Measurements from ENCODE around the gene MTURN.

The MTURN gene

DNA sequence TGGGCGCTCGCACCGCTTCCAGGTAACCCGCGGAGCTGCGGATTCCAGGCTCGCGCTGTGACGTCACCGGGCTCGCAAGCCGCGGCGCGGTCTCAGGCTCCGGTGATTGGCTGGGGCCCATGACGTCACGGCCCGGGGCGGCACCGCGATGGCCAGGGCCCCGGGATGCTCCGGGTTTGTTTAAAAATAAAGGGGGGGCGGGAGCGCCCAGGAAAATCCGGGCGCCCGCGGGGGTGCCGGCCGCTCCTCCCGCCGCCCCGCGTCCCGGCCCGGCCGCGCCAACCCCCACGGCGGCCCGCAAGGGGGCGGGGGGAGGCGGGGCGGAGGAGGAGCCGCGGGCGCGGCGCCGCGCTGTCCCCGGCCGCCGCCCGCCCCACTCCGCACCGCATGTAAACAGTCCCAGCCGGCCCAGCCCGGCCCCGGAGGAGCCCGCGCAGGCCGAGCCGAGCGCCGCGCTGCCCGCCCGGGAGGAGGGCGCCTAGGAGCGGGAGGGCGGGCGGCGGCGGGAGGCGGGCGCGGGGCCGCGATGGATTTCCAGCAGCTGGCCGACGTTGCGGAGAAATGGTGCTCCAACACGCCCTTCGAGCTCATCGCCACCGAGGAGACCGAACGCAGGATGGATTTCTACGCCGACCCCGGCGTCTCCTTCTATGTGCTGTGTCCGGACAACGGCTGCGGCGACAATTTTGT, at the start of gene MTURN:
Gene MTURN, plus strand, starts transcription at position 376 of the 690 bp plus-strand sequence. Its CDS starts 151 bp downstream, at position 527.
- no peak for TF ChIP-seq EP300 (IDR thresholded peaks at IDR 0.05; ENCODE audit: borderline replicate concordance)
- TF ChIP-seq, protein P1, sequence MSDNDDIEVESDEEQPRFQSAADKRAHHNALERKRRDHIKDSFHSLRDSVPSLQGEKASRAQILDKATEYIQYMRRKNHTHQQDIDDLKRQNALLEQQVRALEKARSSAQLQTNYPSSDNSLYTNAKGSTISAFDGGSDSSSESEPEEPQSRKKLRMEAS (IDR thresholded peaks at IDR 0.05), result peak; percentile 15; the same call in 1 of the 2 replicates
- peak; percentile 53; the same call in 1 of the 2 replicates for TF ChIP-seq TEAD4 (IDR thresholded peaks at IDR 0.05)
- peak; percentile 93 for TF ChIP-seq CREB1 (IDR thresholded peaks at IDR 0.05; ENCODE audit: low read depth)

DNA sequence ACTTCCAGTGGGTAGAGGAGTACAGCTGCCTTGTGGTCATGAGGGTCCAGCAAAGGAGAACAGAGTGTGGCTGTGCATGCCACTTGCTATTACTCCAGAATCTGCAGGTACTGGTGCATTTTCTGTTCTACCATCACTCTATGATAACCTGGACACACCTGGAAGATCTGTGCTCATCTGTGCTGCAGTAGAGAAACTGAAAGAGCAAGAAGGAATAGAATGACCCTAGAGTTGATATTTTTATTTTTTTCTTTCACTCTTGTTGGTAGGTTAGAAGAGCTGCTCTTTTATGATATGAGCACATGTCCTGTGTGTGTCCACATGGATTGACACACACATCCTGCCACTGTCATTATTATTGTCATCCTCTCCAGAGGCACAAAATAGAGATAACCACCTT, 48.3 kb upstream of the MTURN start:
- TF ChIP-seq TCF12 (IDR thresholded peaks at IDR 0.05; ENCODE audit: low read depth) (no peak), CEBPB (IDR thresholded peaks at IDR 0.05) (no peak), YY1 (IDR thresholded peaks at IDR 0.05; ENCODE audit: low read depth) (no peak), RAD21 (IDR thresholded peaks at IDR 0.05; ENCODE audit: low read depth) (no peak), FOXM1 (IDR thresholded peaks at IDR 0.05; ENCODE audit: borderline replicate concordance, low read depth) (no peak), EGR1 (IDR thresholded peaks at IDR 0.05) (no peak)
- TF ChIP-seq, protein P2, sequence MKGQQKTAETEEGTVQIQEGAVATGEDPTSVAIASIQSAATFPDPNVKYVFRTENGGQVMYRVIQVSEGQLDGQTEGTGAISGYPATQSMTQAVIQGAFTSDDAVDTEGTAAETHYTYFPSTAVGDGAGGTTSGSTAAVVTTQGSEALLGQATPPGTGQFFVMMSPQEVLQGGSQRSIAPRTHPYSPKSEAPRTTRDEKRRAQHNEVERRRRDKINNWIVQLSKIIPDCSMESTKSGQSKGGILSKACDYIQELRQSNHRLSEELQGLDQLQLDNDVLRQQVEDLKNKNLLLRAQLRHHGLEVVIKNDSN (IDR thresholded peaks at IDR 0.05), result no peak

DNA sequence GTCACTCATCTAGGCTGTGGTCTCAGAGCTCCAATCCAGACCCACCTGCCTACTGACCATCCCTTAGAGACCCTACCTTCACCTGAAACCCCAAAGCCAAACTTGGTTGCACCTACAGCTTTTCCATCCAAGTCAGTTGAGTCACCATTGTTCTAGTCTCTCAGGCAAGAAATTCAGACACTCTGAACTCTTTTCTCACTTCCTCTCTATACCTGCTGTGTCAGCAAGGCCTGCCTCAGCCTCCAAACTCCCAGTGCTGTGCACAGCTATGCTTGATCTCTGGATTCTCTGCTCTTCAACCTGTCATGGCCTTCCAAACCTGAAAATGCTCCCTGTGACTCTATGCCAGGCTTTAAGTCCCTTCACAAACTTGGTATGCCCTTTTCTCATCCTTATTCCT, 47.4 kb upstream of the MTURN start:
- TF ChIP-seq, protein P3, sequence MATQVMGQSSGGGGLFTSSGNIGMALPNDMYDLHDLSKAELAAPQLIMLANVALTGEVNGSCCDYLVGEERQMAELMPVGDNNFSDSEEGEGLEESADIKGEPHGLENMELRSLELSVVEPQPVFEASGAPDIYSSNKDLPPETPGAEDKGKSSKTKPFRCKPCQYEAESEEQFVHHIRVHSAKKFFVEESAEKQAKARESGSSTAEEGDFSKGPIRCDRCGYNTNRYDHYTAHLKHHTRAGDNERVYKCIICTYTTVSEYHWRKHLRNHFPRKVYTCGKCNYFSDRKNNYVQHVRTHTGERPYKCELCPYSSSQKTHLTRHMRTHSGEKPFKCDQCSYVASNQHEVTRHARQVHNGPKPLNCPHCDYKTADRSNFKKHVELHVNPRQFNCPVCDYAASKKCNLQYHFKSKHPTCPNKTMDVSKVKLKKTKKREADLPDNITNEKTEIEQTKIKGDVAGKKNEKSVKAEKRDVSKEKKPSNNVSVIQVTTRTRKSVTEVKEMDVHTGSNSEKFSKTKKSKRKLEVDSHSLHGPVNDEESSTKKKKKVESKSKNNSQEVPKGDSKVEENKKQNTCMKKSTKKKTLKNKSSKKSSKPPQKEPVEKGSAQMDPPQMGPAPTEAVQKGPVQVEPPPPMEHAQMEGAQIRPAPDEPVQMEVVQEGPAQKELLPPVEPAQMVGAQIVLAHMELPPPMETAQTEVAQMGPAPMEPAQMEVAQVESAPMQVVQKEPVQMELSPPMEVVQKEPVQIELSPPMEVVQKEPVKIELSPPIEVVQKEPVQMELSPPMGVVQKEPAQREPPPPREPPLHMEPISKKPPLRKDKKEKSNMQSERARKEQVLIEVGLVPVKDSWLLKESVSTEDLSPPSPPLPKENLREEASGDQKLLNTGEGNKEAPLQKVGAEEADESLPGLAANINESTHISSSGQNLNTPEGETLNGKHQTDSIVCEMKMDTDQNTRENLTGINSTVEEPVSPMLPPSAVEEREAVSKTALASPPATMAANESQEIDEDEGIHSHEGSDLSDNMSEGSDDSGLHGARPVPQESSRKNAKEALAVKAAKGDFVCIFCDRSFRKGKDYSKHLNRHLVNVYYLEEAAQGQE (IDR thresholded peaks at IDR 0.05; ENCODE audit: low read depth), result no peak
- TF ChIP-seq TEAD4 (IDR thresholded peaks at IDR 0.05) (no peak), FOXM1 (IDR thresholded peaks at IDR 0.05; ENCODE audit: borderline replicate concordance, low read depth) (no peak), EGR1 (IDR thresholded peaks at IDR 0.05) (no peak), YY1 (IDR thresholded peaks at IDR 0.05; ENCODE audit: low read depth) (no peak), TCF12 (IDR thresholded peaks at IDR 0.05; ENCODE audit: low read depth) (no peak), EP300 (IDR thresholded peaks at IDR 0.05; ENCODE audit: borderline replicate concordance) (no peak), TAF1 (IDR thresholded peaks at IDR 0.05; ENCODE audit: low read depth) (no peak), ZBTB7A (IDR thresholded peaks at IDR 0.05; ENCODE audit: low read depth) (no peak)
- TF ChIP-seq, protein P2 (IDR thresholded peaks at IDR 0.05), result no peak

DNA sequence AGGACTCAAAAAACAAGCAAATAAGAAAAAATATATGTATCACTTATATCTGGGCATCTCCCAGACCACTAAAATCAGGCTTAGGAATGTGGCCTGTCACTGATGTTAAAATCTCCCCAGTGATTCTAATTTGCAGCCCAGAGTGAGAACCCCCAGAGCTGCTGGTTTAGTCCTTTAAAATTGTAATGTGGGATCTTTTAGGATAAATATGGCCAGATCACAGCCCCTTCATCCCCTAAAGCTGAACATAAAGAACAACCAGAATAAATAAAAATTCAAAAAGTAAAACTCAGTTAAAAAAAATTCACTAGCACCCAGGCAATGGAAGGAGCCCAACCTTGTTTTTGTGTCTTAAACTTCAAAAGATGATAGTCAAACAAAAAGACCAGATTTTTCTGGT, 46.4 kb upstream of the MTURN start:
- TF ChIP-seq NFIC (IDR thresholded peaks at IDR 0.05) (no peak), TCF12 (IDR thresholded peaks at IDR 0.05; ENCODE audit: low read depth) (no peak), TEAD4 (IDR thresholded peaks at IDR 0.05) (no peak), TAF1 (IDR thresholded peaks at IDR 0.05; ENCODE audit: low read depth) (no peak), EP300 (IDR thresholded peaks at IDR 0.05; ENCODE audit: borderline replicate concordance) (no peak), FOXM1 (IDR thresholded peaks at IDR 0.05; ENCODE audit: borderline replicate concordance, low read depth) (no peak), EGR1 (IDR thresholded peaks at IDR 0.05) (no peak)
- TF ChIP-seq, protein P3 (IDR thresholded peaks at IDR 0.05; ENCODE audit: low read depth), result no peak
- TF ChIP-seq, protein P1 (IDR thresholded peaks at IDR 0.05), result no peak
- TF ChIP-seq, protein P2 (IDR thresholded peaks at IDR 0.05), result no peak

DNA sequence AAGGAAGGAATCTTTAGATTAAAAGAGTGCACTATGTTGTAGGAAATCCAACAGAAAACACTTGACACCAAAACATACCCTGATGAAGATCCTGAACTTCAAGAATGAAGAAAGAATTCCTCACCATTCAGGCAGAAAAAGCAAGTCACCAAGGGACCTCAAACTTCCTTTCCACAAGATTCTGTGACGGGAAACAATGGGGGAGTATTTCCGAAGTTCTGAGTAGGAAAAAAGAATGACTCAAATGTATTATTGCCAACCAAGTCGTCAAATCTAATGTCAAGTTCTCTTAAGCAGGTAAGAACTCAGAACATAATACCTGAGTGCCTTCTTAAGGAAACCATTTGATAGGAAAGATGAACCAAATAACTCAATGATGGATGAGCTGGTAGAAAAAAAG, 44.7 kb upstream of the MTURN start:
- no peak for TF ChIP-seq EP300 (IDR thresholded peaks at IDR 0.05; ENCODE audit: borderline replicate concordance)
- TF ChIP-seq ZBTB7A (IDR thresholded peaks at IDR 0.05; ENCODE audit: low read depth), result no peak
- TF ChIP-seq FOXM1 (IDR thresholded peaks at IDR 0.05; ENCODE audit: borderline replicate concordance, low read depth), result no peak
- TF ChIP-seq, protein P3 (IDR thresholded peaks at IDR 0.05; ENCODE audit: low read depth), result no peak
- TF ChIP-seq TCF12 (IDR thresholded peaks at IDR 0.05; ENCODE audit: low read depth), result no peak
- TF ChIP-seq YY1 (IDR thresholded peaks at IDR 0.05; ENCODE audit: low read depth), result no peak
- no peak for TF ChIP-seq RAD21 (IDR thresholded peaks at IDR 0.05; ENCODE audit: low read depth)
- TF ChIP-seq EGR1 (IDR thresholded peaks at IDR 0.05), result no peak

Data from Ishikawa (cell line).